Mucosa of stomach (tissue), 1 donor: Measurements from ENCODE around the gene LMX1A.

Source experiments
- H3K27me3 ChIP-seq: one replicate; pipeline ENCODE4 v1.7.0; 2013; ENCODE audit warnings: mild to moderate bottlenecking, low read length; ENCODE audit not compliant: control insufficient read depth, insufficient read depth
- H3K36me3 ChIP-seq: one replicate; pipeline ENCODE4 v1.7.0; 2013; ENCODE audit warnings: low read length; ENCODE audit not compliant: control insufficient read depth, insufficient read depth
- H3K4me1 ChIP-seq: one replicate; pipeline ENCODE4 v1.7.0; 2013; ENCODE audit warnings: mild to moderate bottlenecking, low read length; ENCODE audit not compliant: control insufficient read depth, insufficient read depth
- H3K4me3 ChIP-seq: one replicate; pipeline ENCODE4 v1.7.0; 2013; ENCODE audit warnings: low read length
- H3K9ac ChIP-seq: one replicate; pipeline ENCODE4 v1.7.0; 2013; ENCODE audit warnings: mild to moderate bottlenecking, low read length, moderate library complexity
- H3K9me3 ChIP-seq: one replicate; pipeline ENCODE4 v1.7.0; 2013; ENCODE audit warnings: mild to moderate bottlenecking, low read length, moderate library complexity; ENCODE audit not compliant: control insufficient read depth
- donor health status: Pancreatic carcinoma.

Gene LMX1A

GRCh38 chr1:165355977-165356811 lies at the start of gene LMX1A:
Gene LMX1A (minus strand): TSS chr1:165356715. CDS start chr1:165355559, 1,156 bp downstream.
- no peak within 1 kb of the TSS for H3K4me3 ChIP-seq
- no peaks in the 10 kb centered on the region for H3K36me3 ChIP-seq
- H3K9me3 ChIP-seq = no peaks in the 10 kb centered on the region
- peaks cover 16% of the 10 kb centered on the region for H3K4me1 ChIP-seq
- no peak within 1 kb of the TSS for H3K9ac ChIP-seq
- peaks cover 87% of the 10 kb centered on the region for H3K27me3 ChIP-seq

GRCh38 chr1:165403835-165404482 lies 47.4 kb upstream of the LMX1A start:
- peaks cover 15% of the 10 kb centered on the region for H3K4me1 ChIP-seq
- no peaks in the 10 kb centered on the region for H3K9me3 ChIP-seq
- no peak overlapping the region for H3K9ac ChIP-seq
- no peak overlapping the region for H3K4me3 ChIP-seq
- no peaks in the 10 kb centered on the region for H3K36me3 ChIP-seq
- no peaks in the 10 kb centered on the region for H3K27me3 ChIP-seq

- Histone ChIP-seq H3K9me3 (no peaks in the 10 kb centered on the region), H3K27me3 (no peaks in the 10 kb centered on the region), H3K36me3 (no peaks in the 10 kb centered on the region), H3K9ac (no peak overlapping the region), H3K4me3 (no peak overlapping the region), H3K4me1 (peaks cover 27% of the 10 kb centered on the region)
These were observed 46.1 kb upstream of the LMX1A start for GRCh38 chr1:165402517-165403111.

GRCh38 chr1:165397944-165398343 lies 41.4 kb upstream of the LMX1A start:
- Histone ChIP-seq H3K9ac (no peak overlapping the region), H3K4me3 (no peak overlapping the region), H3K4me1 (peaks cover 30% of the 10 kb centered on the region), H3K27me3 (no peaks in the 10 kb centered on the region), H3K36me3 (no peaks in the 10 kb centered on the region), H3K9me3 (no peaks in the 10 kb centered on the region)

- no peaks in the 10 kb centered on the region for H3K36me3 ChIP-seq
- no peak overlapping the region for H3K9ac ChIP-seq
- H3K4me3 ChIP-seq = no peak overlapping the region
- peaks cover 5% of the 10 kb centered on the region for H3K27me3 ChIP-seq
- H3K4me1 ChIP-seq = peaks cover 25% of the 10 kb centered on the region
- no peaks in the 10 kb centered on the region for H3K9me3 ChIP-seq
These were observed 39.4 kb upstream of the LMX1A start for GRCh38 chr1:165395901-165396300.

- Histone ChIP-seq H3K4me1 (peaks cover 21% of the 10 kb centered on the region), H3K36me3 (no peaks in the 10 kb centered on the region), H3K4me3 (no peak overlapping the region), H3K27me3 (peaks cover 5% of the 10 kb centered on the region), H3K9ac (no peak overlapping the region), H3K9me3 (no peaks in the 10 kb centered on the region)
These were observed 39.0 kb upstream of the LMX1A start for GRCh38 chr1:165395478-165395877.

- no peak overlapping the region for H3K9ac ChIP-seq
- peaks cover 5% of the 10 kb centered on the region for H3K4me1 ChIP-seq
- H3K9me3 ChIP-seq = no peaks in the 10 kb centered on the region
- H3K27me3 ChIP-seq = peaks cover 15% of the 10 kb centered on the region
- no peak overlapping the region for H3K4me3 ChIP-seq
- H3K36me3 ChIP-seq = no peaks in the 10 kb centered on the region
These were observed 36.4 kb upstream of the LMX1A start for GRCh38 chr1:165392634-165393571.

- peaks cover 15% of the 10 kb centered on the region for H3K27me3 ChIP-seq
- no peak overlapping the region for H3K9ac ChIP-seq
- no peaks in the 10 kb centered on the region for H3K4me1 ChIP-seq
- H3K9me3 ChIP-seq = no peaks in the 10 kb centered on the region
- no peaks in the 10 kb centered on the region for H3K36me3 ChIP-seq
- H3K4me3 ChIP-seq = no peak overlapping the region
These were observed 33.1 kb upstream of the LMX1A start for GRCh38 chr1:165389609-165390008.

GRCh38 chr1:165387961-165388360 lies 31.4 kb upstream of the LMX1A start:
- Histone ChIP-seq H3K4me1 (no peaks in the 10 kb centered on the region), H3K4me3 (no peak overlapping the region), H3K36me3 (no peaks in the 10 kb centered on the region), H3K27me3 (peaks cover 15% of the 10 kb centered on the region), H3K9ac (no peak overlapping the region), H3K9me3 (no peaks in the 10 kb centered on the region)

GRCh38 chr1:165387505-165387904 lies 31.0 kb upstream of the LMX1A start:
- H3K27me3 ChIP-seq = peaks cover 15% of the 10 kb centered on the region
- no peak overlapping the region for H3K9ac ChIP-seq
- no peaks in the 10 kb centered on the region for H3K4me1 ChIP-seq

GRCh38 chr1:165383599-165384405 lies 27.3 kb upstream of the LMX1A start:
- Histone ChIP-seq H3K4me3 (no peak overlapping the region), H3K9me3 (no peaks in the 10 kb centered on the region), H3K27me3 (no peaks in the 10 kb centered on the region), H3K36me3 (no peaks in the 10 kb centered on the region), H3K9ac (no peak overlapping the region), H3K4me1 (no peaks in the 10 kb centered on the region)

More at GRCh38 chr1:165387505-165387904, 31.0 kb upstream of the LMX1A start:
- Histone ChIP-seq H3K9me3 (no peaks in the 10 kb centered on the region), H3K36me3 (no peaks in the 10 kb centered on the region), H3K4me3 (no peak overlapping the region)
